GM15510 (cell line): ENCODE results near the gene TECPR2.

ENCODE experiments used
- POLR2A ChIP-seq: IDR thresholded peaks from 3 replicates; pipeline ENCODE4 v1.6.1; 2011; ENCODE audit warnings: borderline replicate concordance; ENCODE audit not compliant: insufficient read length; ENCODE audit errors: extremely low read depth

Gene TECPR2

DNA sequence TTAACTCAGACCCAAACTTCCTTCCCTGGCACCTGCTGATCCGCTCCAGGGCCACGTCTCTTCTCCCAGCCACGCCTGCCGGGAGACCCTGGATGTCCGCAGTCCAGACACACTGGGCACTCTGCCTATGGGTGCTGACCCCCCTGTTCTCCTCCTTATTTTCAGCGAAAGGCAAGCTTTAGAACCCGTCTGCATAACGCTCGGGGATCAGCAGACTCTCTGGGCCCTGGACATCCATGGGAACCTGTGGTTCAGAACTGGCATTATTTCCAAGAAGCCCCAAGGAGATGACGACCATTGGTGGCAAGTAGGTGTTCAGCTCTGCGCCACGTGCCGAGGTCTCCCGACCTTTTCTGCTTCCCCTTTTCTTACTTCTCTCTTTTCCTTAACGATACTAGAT, 82.9 kb downstream of the TECPR2 start:
- TF ChIP-seq POLR2A: no peak

DNA sequence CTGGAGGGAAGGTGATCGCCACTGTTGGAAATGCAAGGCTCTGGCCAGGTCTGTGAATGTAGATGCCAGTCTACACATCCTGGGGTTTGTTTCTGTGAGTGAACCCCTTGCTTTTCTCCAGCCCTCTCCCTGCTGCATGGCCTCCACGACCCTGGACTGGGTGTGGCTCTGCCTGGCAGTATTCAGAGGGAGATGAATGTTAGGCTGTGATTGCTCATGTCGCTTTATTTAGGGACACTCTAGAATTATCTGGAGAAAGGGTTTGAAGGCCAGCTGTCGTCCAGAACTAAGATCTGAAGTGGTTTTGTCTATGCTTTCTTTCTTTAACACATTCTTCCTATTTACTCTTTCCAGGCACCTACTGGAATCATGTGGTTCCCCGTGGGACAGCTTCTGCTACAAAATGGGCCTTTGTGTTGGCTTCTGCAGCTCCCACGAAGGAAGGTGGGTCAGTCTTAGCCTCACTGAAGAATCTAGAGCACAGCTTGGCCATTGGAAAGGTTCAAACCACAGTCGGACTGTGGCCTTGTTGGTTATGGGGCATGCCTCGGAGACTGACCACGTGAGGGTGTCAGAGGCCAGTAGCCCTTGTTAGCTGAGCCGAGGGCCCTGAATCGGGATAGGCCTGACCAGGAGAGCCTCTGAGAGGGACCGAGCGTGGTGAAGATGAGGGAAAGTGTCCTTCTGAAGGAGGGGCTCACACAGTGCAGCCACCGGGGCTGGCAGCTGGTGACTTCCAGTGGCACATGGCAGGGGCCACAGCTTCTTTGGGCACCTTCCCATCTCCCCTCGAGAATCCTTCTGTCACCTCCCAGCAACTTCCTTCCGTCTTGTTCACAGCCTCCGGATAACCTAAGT, 87.7 kb downstream of the TECPR2 start:
- TF ChIP-seq POLR2A: no peak

DNA sequence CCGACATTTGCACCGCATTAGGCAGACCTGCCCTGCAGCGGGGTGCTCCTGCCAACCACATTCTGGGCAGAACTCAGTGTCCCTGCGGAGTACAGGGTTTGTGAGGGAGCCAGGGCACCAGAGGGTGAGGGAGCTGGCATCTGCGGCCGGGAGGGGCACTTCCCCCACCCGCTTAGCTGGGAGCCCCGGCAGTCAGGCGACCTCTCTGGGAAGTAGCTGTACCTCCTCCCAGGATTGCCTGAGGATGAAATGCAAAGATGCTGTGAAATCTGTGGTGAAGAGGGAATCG, 88.3 kb downstream of the TECPR2 start:
- TF ChIP-seq POLR2A: no peak

DNA sequence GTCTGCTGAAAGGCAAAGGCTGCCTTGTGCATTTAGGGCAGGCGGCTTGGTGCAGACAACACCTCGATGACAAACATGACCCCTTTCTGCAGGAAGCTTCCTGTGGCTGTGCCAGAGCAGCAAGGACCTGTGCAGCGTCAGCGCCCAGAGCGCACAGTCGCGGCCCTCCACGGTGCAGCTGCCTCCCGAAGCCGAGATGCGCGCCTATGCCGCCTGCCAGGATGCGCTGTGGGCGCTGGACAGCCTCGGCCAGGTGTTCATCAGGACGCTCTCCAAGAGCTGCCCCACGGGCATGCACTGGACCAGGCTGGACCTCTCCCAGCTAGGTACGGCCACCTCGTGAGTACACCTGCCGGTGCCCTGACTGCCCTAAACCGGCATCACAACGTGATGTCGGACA, 89.6 kb downstream of the TECPR2 start:
- TF ChIP-seq POLR2A: no peak

DNA sequence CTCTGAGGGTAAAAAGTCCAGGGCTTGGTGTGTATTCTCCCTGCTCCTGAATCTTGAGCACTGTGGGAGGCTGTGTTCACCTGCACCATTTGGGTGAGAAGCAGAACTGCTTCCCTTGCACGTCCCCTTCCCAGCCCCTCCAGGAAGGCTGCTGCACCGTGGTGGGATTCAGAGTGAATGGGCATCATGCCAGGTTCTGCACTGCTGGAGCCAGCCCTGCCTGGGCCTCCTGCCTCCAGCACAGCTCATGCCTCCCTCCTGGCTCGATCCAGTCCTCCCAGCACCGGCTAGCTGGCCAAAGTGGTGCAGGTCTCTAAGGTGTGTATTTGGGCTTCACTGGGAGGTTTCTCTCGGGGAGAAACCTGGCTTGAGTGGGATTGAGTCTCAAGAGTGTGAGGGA, 92.0 kb downstream of the TECPR2 start:
- no peak for TF ChIP-seq POLR2A

DNA sequence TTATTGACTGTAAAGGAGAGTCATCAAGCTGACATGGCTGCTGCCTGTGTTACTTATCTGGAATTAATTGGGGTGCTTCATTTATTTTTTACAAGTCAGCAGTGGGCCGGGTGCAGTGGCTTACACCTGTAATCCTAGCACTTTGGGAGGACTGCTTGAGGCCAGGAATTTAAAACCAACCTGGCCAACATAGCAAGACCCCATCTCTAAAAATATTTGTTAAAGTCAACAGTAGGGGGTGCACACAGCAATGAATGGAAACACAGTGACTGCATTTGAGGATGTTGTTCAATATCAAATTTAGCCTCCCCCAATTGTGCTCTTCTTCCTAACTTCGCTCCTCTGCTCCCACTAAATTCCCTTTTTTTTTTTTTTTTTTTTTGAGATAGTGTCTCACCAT, 94.8 kb downstream of the TECPR2 start:
- TF ChIP-seq POLR2A: no peak

DNA sequence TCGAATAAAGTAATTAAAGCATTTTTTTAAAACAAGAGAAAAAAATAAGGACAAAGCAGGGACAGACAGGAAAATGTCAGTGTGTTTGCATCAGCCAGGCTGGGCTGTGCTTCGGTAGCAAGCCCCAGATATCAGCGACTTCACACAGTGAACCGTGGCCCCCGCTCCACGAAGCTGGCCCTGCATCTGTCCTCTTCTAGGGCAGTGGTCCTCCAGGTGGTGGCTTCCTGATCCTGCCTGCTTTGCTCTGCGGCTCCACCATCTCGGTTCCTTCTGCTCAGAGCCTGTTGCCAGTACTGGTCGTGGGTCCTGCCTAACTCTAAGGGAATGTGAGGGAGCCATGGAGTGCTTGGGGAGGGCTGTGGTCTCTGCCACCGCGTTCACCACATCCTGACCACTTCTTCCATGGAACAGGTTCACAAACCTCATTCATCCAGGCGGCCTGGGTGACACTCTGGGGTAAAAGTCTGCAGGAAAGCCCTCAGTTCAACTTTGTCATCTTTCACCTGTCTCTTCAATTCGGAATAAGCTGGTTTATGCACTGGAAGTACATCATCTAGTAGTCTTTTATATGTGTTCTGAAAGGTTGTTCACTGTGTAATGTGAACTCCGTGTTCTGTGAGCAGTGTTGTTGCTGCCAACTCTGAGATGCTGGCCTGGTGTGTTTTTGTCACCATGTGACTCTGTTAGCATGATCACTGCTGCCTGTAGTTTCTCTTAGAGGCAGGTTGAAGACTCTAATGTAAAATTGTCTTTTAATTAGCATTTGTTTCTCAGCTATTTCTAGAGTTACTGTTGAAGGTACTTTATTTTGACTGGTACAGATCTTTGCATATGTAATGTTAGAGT, 99.0 kb downstream of the TECPR2 start:
- no peak for TF ChIP-seq POLR2A

DNA sequence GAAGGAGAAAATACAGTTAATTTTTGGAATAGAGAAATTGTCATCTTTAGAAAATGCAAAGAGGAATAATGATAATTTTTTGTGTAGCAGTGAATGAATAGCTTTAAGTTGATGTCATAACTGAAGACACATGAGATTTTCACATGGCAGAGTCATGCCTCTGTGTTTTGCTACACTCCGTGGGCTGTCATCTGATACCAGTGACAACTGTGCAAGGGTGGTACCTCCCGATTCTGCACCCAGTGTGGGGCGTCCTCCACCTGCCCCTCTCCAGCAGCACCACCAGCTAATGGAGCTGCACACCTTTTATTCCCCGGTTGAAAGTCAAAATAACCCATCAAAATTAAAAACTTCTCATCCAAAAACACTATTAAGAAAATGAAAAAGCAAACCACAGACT, 99.7 kb downstream of the TECPR2 start:
- no peak for TF ChIP-seq POLR2A

DNA sequence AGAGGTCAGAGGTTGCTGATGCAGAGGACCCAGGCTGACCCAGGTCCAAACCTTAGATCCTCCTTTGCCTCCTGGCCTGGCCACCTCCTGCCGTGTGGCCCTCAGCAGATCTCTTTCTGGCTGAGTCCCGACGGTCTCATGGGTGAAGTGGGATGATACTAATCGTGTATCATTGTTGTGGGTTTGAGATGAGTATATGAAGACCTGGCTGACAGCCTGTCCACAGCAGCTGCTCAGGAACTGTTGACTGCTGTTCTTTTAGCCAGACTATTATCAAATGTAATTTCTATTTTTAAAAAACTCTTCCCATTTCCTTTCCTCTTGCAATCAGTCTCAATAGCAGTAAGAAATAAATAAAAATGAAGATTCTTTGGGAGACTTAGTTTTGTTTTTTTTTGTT, 101.3 kb downstream of the TECPR2 start:
- TF ChIP-seq POLR2A: no peak

DNA sequence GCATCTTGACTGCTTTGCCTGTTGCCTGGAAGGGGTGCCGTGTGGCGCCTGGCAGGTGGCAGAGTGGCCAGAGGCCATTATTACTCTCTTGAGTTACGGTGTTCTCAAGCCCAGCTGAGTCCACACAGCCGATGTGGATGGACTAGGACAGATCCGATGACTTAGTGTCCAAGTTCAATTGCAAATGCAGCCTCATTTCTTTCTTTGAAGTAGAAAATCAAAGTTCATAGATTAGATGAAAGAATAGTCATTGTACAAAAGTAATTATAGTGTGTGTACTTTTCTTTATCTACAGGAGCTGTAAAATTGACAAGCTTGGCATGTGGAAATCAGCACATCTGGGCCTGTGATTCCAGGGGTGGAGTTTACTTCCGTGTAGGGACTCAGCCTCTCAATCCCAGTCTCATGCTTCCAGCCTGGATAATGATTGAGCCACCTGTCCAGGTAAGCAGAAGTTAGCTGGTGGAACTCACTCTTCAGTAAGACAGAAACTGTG, 102.2 kb downstream of the TECPR2 start:
- TF ChIP-seq POLR2A: no peak

DNA sequence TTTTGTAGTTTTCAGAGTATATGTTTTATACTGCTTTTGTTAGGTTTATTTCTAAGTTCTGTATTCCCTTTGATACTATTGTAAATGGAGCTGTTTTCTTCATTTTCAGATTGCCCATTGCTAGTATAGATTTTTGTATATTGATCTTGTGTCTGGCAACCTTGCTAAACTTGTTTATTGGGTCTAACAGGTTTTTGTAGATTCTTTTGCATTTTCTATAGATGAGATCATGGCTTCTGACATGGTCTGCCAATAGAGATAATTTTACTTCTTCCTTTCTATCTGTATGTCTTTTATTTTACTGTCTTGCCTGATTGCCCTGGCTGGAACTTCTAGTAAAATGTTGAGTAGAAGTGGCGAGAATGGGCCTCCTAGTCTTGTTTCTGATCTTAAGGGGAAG, 106.5 kb downstream of the TECPR2 start:
- no peak for TF ChIP-seq POLR2A

DNA sequence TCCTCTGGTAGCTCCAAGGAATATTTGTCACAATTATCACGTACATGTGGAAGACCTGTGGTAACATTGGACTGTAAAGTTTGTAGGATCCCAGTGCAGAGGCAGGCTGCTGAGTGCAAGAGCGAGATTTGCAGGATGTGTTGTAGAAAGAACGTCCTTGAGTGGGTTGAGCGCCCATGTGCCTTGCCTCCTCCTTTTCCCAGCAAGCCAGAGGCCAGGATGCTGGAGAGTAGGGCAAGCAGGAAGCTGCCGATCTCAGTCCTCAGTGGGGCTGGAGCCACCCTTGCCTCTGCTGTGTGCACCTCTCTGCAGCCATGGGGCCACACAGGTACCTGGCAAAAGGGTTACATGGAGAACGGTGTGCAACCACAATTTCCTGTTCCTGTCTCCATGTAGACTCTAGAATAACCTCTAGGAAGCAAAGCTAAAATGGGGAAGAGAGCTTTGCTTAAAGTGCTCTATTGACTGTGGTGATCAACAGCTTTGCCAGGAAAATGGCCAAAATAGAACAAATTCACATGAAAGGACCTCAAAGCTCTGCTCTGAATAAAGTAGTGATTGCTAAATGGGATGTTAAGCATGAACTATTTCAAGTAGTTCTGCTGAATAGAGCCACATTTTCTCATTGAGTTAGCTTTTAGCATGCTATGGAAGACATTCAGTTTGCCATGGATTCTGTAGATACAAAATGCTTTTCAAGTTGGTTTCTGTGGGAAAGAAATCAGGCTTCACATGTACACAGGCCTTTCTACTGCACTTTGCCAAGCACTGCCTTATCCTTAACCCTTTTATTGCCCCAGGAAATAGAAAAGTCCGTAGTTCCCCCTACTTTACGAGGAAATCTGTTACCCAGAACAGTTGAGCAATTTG, 109.4 kb downstream of the TECPR2 start:
- TF ChIP-seq POLR2A: no peak

DNA sequence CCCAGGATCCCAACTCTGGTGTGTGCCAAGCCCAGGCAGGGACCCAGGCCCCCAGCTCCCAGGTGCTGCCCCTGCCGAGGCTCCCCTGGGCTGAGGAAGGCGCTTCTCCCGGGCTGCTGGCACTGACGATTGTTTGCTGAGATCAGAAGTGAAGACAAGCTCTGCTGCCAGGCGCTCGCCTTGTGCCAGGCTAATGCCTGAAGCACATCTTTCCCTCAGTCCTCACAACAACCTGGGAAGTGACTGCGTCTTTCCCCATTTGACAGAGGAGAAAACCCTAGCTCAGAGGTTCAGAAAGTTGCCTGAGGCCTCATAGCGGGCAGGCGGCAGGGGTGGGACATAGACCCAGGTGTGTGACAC, 110.0 kb downstream of the TECPR2 start:
- TF ChIP-seq POLR2A: no peak

DNA sequence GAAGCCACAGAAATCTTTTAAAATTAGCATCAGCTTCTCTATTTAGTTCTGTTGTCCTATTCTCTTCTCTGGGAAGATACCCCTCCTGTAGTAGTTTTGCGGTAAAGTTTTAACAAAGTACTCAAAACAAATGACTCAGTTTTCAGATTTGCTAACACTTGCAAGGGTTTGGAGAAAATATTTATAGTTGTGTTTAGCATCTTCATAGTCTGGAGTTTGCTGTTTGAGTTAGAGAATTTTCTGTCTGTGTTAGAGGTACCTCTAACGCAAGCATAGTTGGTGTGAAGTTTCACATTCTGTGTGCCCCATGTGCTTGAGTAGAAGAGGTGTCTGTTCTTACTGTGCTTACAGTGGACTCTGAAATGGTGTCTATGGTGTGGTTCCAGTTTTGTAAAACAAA, 110.8 kb downstream of the TECPR2 start:
- TF ChIP-seq POLR2A: no peak

DNA sequence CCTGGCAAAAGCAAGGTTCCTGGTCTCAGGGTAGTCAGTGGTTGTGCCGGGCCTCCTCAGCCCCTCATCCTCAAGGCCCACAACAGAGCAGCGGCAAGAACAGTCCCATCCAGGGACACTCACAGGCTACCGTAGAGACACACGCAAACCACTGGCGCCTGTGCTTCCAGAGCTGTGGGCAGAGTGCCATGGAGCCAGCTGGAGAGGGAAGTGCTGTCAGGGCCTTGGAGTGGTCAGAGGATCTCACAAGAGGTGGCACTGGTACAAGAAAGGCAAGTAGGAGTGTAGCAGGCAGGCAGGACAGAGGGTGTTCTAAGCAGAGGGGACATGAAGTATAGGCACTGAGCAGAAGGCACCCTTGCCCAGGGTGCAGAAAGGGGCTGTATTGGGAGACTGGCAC, 112.2 kb downstream of the TECPR2 start:
- TF ChIP-seq POLR2A: no peak
